Measurements from ENCODE around the gene ITGB6.

ITGB6 gene

GRCh38 chr2:160199683-160200389 is at the start of gene ITGB6:
TSS of gene ITGB6 (minus strand) at chr2:160200272. CDS start at chr2:160200063, 209 bp downstream.
- no peak for DNase-seq (ENCODE audit: low spot score)

- no peak for DNase-seq (ENCODE audit: low spot score)
Observed at GRCh38 chr2:160247296-160248035, 47.4 kb upstream of the ITGB6 start.

GRCh38 chr2:160246356-160246755 is 46.3 kb upstream of the ITGB6 start:
- DNase-seq (ENCODE audit: low spot score), result no peak

- no peak for DNase-seq (ENCODE audit: low spot score)
Observed at GRCh38 chr2:160245614-160246155, 45.6 kb upstream of the ITGB6 start.

- no peak for DNase-seq (ENCODE audit: low spot score)
Observed at GRCh38 chr2:160242893-160243564, 43.0 kb upstream of the ITGB6 start.

- DNase-seq (ENCODE audit: low spot score), result peak; percentile 57
Observed at GRCh38 chr2:160241251-160242137, 41.4 kb upstream of the ITGB6 start.

- DNase-seq (ENCODE audit: low spot score), result no peak
Observed at GRCh38 chr2:160239436-160239835, 39.4 kb upstream of the ITGB6 start.

GRCh38 chr2:160238392-160238791 is 38.3 kb upstream of the ITGB6 start:
- no peak for DNase-seq (ENCODE audit: low spot score)

- DNase-seq (ENCODE audit: low spot score), result no peak
Observed at GRCh38 chr2:160232905-160233475, 32.9 kb upstream of the ITGB6 start.

- peak; percentile 26 for DNase-seq (ENCODE audit: low spot score)
Observed at GRCh38 chr2:160229591-160229990, 29.5 kb upstream of the ITGB6 start.

- DNase-seq (ENCODE audit: low spot score), result peak; percentile 46
Observed at GRCh38 chr2:160228141-160228917, 28.3 kb upstream of the ITGB6 start.

GRCh38 chr2:160227293-160227915 is 27.3 kb upstream of the ITGB6 start:
- DNase-seq (ENCODE audit: low spot score), result peak; percentile 32

- no peak for DNase-seq (ENCODE audit: low spot score)
Observed at GRCh38 chr2:160226367-160226766, 26.3 kb upstream of the ITGB6 start.

- DNase-seq (ENCODE audit: low spot score), result no peak
Observed at GRCh38 chr2:160225722-160226121, 25.6 kb upstream of the ITGB6 start.

- no peak for DNase-seq (ENCODE audit: low spot score)
Observed at GRCh38 chr2:160224507-160224906, 24.4 kb upstream of the ITGB6 start.

- DNase-seq (ENCODE audit: low spot score), result peak; percentile 80
Observed at GRCh38 chr2:160224060-160224459, 24.0 kb upstream of the ITGB6 start.

- no peak for DNase-seq (ENCODE audit: low spot score)
Observed at GRCh38 chr2:160223560-160223959, 23.5 kb upstream of the ITGB6 start.

- DNase-seq (ENCODE audit: low spot score), result no peak
Observed at GRCh38 chr2:160222546-160223283, 22.6 kb upstream of the ITGB6 start.

All from hepatic stellate cell (primary cell).